Activated CD8-positive, alpha-beta memory T cell treated with anti-CD3 and anti-CD28 coated beads for 36 hours (primary cell): ENCODE results near the gene ZNF532. TPM values are rescaled to one million over a fixed set of nuclear protein-coding genes. Genes with fewer than 3 reads are reported as not detected.
"Not testable (repeated sequence)": the region's sequence is repeated elsewhere in the genome, so short reads cannot be mapped to it uniquely, and the experiment has no call there.

Source experiments
- CTCF ChIA-PET: fragments of 350-600 bp; sonication (Branson Sonifier 250); formaldehyde crosslinking; loops from one replicate; lab custom pipeline; 2021; ENCODE audit warnings: antibody characterized with exemption; lab: Charles Lee
- POLR2A ChIA-PET: fragments of 350-600 bp; sonication (Branson Sonifier 250); formaldehyde crosslinking; loops from one replicate; lab custom pipeline; 2021; ENCODE audit warnings: antibody characterized with exemption; lab: Charles Lee
- total RNA-seq, 2 experiments: library from RNA; stranded (reverse); gene quantifications; one replicate each; pipeline ENCODE4 v1.2.3, GENCODE V29; 2021

Gene ZNF532
- total RNA-seq, 2 experiments from 2014 or later = 2.6 to 4.2 TPM

GRCh38 chr18:58845928-58846724 lies 18.6 kb upstream of the ZNF532 start:
- ChIA-PET CTCF (no interaction called here), POLR2A (no interaction called here)

- ChIA-PET POLR2A (no interaction called here), CTCF (no interaction called here)
Measured at GRCh38 chr18:58847383-58848071, 17.1 kb upstream of the ZNF532 start.

- CTCF ChIA-PET = no interaction called here
Measured at GRCh38 chr18:58848685-58849084, 16.0 kb upstream of the ZNF532 start.

GRCh38 chr18:58850786-58851469 lies 13.7 kb upstream of the ZNF532 start:
- CTCF ChIA-PET = no interaction called here
- POLR2A ChIA-PET = no interaction called here

More at GRCh38 chr18:58848685-58849084, 16.0 kb upstream of the ZNF532 start:
- POLR2A ChIA-PET = no interaction called here

- ChIA-PET POLR2A (no interaction called here), CTCF (no interaction called here)
Measured at GRCh38 chr18:58851856-58852255, 12.8 kb upstream of the ZNF532 start.

- ChIA-PET CTCF (no interaction called here), POLR2A (no interaction called here)
Measured at GRCh38 chr18:58852629-58853028, 12.0 kb upstream of the ZNF532 start.

GRCh38 chr18:58853561-58853960 lies 11.1 kb upstream of the ZNF532 start:
- CTCF ChIA-PET = no interaction called here
- POLR2A ChIA-PET = no interaction called here

- CTCF ChIA-PET, POLR2A ChIA-PET: not testable (repeated sequence)
Measured at GRCh38 chr18:58855521-58855920, 9.2 kb upstream of the ZNF532 start.

- ChIA-PET CTCF (no interaction called here), POLR2A (no interaction called here)
Measured at GRCh38 chr18:58856881-58857280, 7.8 kb upstream of the ZNF532 start.

GRCh38 chr18:58858591-58859468 lies 5.8 kb upstream of the ZNF532 start:
- ChIA-PET POLR2A (no interaction called here), CTCF (no interaction called here)

GRCh38 chr18:58859907-58860306 lies 4.8 kb upstream of the ZNF532 start:
- POLR2A ChIA-PET = no interaction called here
- CTCF ChIA-PET = no interaction called here

- CTCF ChIA-PET = no interaction called here
Measured at GRCh38 chr18:58860747-58861231, 3.9 kb upstream of the ZNF532 start.

GRCh38 chr18:58861353-58861752 lies 3.3 kb upstream of the ZNF532 start:
- CTCF ChIA-PET = no interaction called here
- POLR2A ChIA-PET = no interaction called here

More at GRCh38 chr18:58860747-58861231, 3.9 kb upstream of the ZNF532 start:
- POLR2A ChIA-PET = no interaction called here

- CTCF ChIA-PET = no interaction called here
Measured at GRCh38 chr18:58861861-58862301, 2.8 kb upstream of the ZNF532 start.

GRCh38 chr18:58862356-58862755 lies 2.3 kb upstream of the ZNF532 start:
- CTCF ChIA-PET = no interaction called here
- POLR2A ChIA-PET = no interaction called here

More at GRCh38 chr18:58861861-58862301, 2.8 kb upstream of the ZNF532 start:
- POLR2A ChIA-PET = no interaction called here

GRCh38 chr18:58862851-58863538 lies 1.7 kb upstream of the ZNF532 start:
- POLR2A ChIA-PET = interaction anchor here (0.6 kb wide), 1 partner anchor 386 kb away, joined by 5 read pairs; no protein-coding TSS in a partner anchor

GRCh38 chr18:58863539-58864145 lies 1.0 kb upstream of the ZNF532 start:
- POLR2A ChIA-PET = interaction anchor here (0.6 kb wide), 1 partner anchor 385 kb away, joined by 5 read pairs; no protein-coding TSS in a partner anchor

More at GRCh38 chr18:58862851-58863538, 1.7 kb upstream of the ZNF532 start:
- CTCF ChIA-PET = no interaction called here

GRCh38 chr18:58865033-58865590 lies 435 bp downstream of the ZNF532 start:
- POLR2A ChIA-PET = no interaction called here

More at GRCh38 chr18:58863539-58864145, 1.0 kb upstream of the ZNF532 start:
- CTCF ChIA-PET = no interaction called here

More at GRCh38 chr18:58865033-58865590, 435 bp downstream of the ZNF532 start:
- CTCF ChIA-PET = no interaction called here
